Osteoblast (primary cell): ENCODE data around the gene NTRK2. TPM values are rescaled to one million over a fixed set of nuclear protein-coding genes. Genes with fewer than 3 reads are reported as not detected.

Experiments used
- DNase-seq: peaks from one replicate; pipeline ENCODE4 v3.0.0; 2011; ENCODE audit warnings: low spot score, mixed read lengths; ENCODE audit not compliant: insufficient read length; ENCODE audit errors: missing footprints
- H2AFZ ChIP-seq: 2 replicates; pipeline ENCODE4 v1.6.0; 2011; ENCODE audit warnings: mild to moderate bottlenecking, low read length
- H3K27ac ChIP-seq: 2 replicates; pipeline ENCODE4 v1.5.1; 2011; ENCODE audit warnings: mild to moderate bottlenecking, low read depth, low read length, moderate library complexity
- H3K27me3 ChIP-seq: 2 replicates; pipeline ENCODE4 v1.6.0; 2012; ENCODE audit warnings: mild to moderate bottlenecking, control low read depth, inconsistent platforms, low read length, moderate library complexity; ENCODE audit not compliant: insufficient read depth
- H3K36me3 ChIP-seq: 2 replicates; pipeline ENCODE4 v1.5.1; 2011; ENCODE audit warnings: mild to moderate bottlenecking, low read length, control low read depth, moderate library complexity; ENCODE audit not compliant: insufficient read depth
- H3K4me1 ChIP-seq: 2 replicates; pipeline ENCODE4 v1.5.1; 2011; ENCODE audit warnings: mild to moderate bottlenecking, low read length, control low read depth, moderate library complexity; ENCODE audit not compliant: insufficient read depth
- H3K4me2 ChIP-seq: 2 replicates; pipeline ENCODE4 v1.6.0; 2011; ENCODE audit warnings: mild to moderate bottlenecking, low read length; ENCODE audit not compliant: insufficient read depth
- H3K4me3 ChIP-seq: fragments of 200-600 bp; sonication (generic); 3 replicates; pipeline ENCODE4 v1.5.1; 2012; ENCODE audit warnings: mild to moderate bottlenecking, low read length, inconsistent platforms; ENCODE audit not compliant: insufficient read depth
- H3K79me2 ChIP-seq: 2 replicates; pipeline ENCODE4 v1.6.0; 2012; ENCODE audit warnings: mild to moderate bottlenecking, low read length, control low read depth, inconsistent platforms; ENCODE audit not compliant: insufficient read depth
- H3K9me3 ChIP-seq: 2 replicates; pipeline ENCODE4 v1.5.1; 2011; ENCODE audit warnings: low read depth, low read length, control low read depth
- H4K20me1 ChIP-seq: 2 replicates; pipeline ENCODE4 v1.6.0; 2012; ENCODE audit warnings: mild to moderate bottlenecking, low read length, control low read depth; ENCODE audit not compliant: insufficient read depth
- total RNA-seq: library from RNA; depleted of rRNA; stranded (reverse); fragments of >200 nt; gene quantifications from 2 replicates; pipeline ENCODE4 v1.2.3, GENCODE V29; 2012
- TF ChIP-seq, protein P1 (sequence below): IDR thresholded peaks from 2 replicates; pipeline ENCODE4 v1.5.1; 2011; ENCODE audit warnings: mild to moderate bottlenecking, low read depth, low read length, moderate library complexity; ENCODE audit errors: extremely low read depth

The NTRK2 gene
- total RNA-seq, 1 donor = 3.3 TPM

DNA sequence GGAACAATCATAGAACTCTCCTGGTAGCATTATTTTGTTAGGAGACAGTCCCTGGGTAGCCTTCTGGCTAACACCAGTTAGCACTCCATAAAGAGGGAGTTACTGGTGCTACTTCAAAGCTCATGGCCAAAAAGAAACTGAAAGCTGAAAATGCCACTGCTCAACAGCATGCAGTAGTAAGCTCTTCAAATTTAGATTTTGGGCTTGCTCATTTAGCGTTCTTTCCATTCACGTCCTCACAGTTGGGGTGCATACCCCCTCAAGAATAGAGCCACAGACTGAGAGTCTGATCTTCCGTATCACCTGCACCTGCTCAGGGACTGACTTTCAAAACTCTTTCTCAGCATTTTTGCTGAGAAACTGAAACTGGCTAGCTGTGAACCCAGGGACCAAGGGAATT is 24.7 kb downstream of the NTRK2 start:
- no peaks in the 10 kb centered on the region for H3K36me3 ChIP-seq
- H4K20me1 ChIP-seq = no peaks in the 10 kb centered on the region
- H3K27ac ChIP-seq = no peak overlapping the region
- H3K4me2 ChIP-seq = no peak overlapping the region
- H3K27me3 ChIP-seq = no peaks in the 10 kb centered on the region
- DNase-seq = no peak
- H3K4me1 ChIP-seq = no peaks in the 10 kb centered on the region
- H3K9me3 ChIP-seq = no peaks in the 10 kb centered on the region
- no peak overlapping the region for H2AFZ ChIP-seq
- no peak overlapping the region for H3K4me3 ChIP-seq
- no peaks in the 10 kb centered on the region for H3K79me2 ChIP-seq
- TF ChIP-seq, protein P1, sequence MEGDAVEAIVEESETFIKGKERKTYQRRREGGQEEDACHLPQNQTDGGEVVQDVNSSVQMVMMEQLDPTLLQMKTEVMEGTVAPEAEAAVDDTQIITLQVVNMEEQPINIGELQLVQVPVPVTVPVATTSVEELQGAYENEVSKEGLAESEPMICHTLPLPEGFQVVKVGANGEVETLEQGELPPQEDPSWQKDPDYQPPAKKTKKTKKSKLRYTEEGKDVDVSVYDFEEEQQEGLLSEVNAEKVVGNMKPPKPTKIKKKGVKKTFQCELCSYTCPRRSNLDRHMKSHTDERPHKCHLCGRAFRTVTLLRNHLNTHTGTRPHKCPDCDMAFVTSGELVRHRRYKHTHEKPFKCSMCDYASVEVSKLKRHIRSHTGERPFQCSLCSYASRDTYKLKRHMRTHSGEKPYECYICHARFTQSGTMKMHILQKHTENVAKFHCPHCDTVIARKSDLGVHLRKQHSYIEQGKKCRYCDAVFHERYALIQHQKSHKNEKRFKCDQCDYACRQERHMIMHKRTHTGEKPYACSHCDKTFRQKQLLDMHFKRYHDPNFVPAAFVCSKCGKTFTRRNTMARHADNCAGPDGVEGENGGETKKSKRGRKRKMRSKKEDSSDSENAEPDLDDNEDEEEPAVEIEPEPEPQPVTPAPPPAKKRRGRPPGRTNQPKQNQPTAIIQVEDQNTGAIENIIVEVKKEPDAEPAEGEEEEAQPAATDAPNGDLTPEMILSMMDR = no peak

DNA sequence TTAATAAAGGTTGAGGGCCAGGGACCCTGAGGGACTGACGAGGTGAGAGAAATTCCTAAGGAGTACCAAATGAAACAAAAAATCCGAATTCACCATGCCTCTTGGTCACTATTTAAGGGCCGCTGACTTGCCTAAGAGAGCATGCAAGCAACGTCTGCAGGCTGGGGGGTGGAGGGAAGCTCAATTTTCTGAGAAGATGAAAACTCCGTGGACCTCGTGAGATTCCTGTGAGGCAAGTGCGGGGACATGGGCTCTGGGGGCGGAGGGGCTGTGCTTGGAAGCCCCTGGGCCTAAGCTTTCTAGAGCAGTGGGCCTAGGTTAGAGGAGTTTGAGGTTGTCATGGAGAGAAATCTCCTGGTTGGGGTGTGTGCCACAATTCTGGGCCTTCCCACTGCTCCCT is 27.5 kb downstream of the NTRK2 start:
- TF ChIP-seq, protein P1 = no peak
- Histone ChIP-seq H3K27ac (no peak overlapping the region), H3K36me3 (no peaks in the 10 kb centered on the region), H3K4me2 (no peak overlapping the region), H4K20me1 (no peaks in the 10 kb centered on the region), H3K9me3 (no peaks in the 10 kb centered on the region), H2AFZ (no peak overlapping the region), H3K4me3 (no peak overlapping the region), H3K4me1 (no peaks in the 10 kb centered on the region), H3K79me2 (no peaks in the 10 kb centered on the region), H3K27me3 (no peaks in the 10 kb centered on the region)
- DNase-seq = no peak

DNA sequence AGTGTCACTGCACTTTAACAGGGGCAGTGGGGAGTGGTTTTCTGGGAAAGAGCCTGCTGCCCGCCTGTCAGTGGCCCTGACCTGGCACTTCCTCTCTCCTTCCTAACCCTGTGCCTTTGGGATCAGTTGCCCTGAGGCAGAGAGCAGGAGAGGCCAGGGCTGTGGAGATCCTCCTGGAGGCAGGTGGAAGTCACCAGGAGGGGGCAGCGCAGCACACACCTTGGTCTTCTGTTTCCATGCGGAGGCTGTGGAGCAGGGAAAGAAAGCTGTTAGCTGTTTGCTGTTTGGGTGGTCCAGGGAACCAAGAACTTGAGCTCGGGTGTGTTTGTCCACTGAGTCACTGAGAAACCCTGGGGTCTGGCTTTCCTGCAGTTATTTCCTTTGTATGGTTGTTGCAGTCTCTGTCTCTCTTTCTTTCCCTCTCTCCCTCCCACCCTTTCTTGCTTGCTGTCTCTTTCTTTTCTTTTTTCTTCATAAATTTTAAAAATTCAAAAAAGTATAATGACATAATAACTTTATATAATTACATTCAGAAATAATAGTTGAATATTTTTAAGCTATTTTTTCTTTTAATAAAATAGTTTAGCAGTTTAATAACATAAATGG is 28.1 kb downstream of the NTRK2 start:
- H3K27ac ChIP-seq = no peak overlapping the region
- no peak overlapping the region for H3K4me3 ChIP-seq
- H3K4me1 ChIP-seq = no peaks in the 10 kb centered on the region
- H3K27me3 ChIP-seq = no peaks in the 10 kb centered on the region
- no peaks in the 10 kb centered on the region for H3K9me3 ChIP-seq
- no peaks in the 10 kb centered on the region for H4K20me1 ChIP-seq
- DNase-seq = peak; percentile 41
- no peak overlapping the region for H3K4me2 ChIP-seq
- H2AFZ ChIP-seq = no peak overlapping the region
- no peaks in the 10 kb centered on the region for H3K36me3 ChIP-seq
- TF ChIP-seq, protein P1 = peak; percentile 54
- H3K79me2 ChIP-seq = no peaks in the 10 kb centered on the region

DNA sequence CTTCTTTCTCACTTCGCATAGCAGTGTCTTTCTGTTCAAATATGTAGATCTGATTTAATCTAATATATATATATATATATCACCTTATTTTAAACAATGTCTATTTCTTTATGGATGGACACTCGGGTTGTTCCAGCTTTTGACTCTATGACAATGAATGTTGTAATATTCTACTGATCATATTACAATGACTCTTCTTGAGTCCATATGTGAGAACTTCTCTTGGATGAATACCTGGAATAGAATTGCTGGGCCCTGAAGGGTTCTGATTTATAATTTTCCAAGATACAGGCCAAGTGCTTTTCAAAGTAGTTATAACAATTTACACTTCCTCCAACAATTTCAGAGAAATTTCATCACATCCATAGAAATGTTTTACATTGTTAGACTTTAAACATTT is 28.8 kb downstream of the NTRK2 start:
- no peaks in the 10 kb centered on the region for H3K4me1 ChIP-seq
- no peak overlapping the region for H3K27ac ChIP-seq

More for the DNA sequence above, 28.8 kb downstream of the NTRK2 start:
- H3K4me3 ChIP-seq = no peak overlapping the region
- no peaks in the 10 kb centered on the region for H3K9me3 ChIP-seq
- TF ChIP-seq, protein P1 = no peak
- H3K36me3 ChIP-seq = no peaks in the 10 kb centered on the region
- no peak overlapping the region for H2AFZ ChIP-seq
- no peaks in the 10 kb centered on the region for H4K20me1 ChIP-seq
- no peak for DNase-seq
- no peaks in the 10 kb centered on the region for H3K27me3 ChIP-seq
- no peak overlapping the region for H3K4me2 ChIP-seq
- no peaks in the 10 kb centered on the region for H3K79me2 ChIP-seq
